DOHH2 (cell line): ENCODE data around the gene C1orf216.

Source experiments
- EZH2phosphoT487 ChIP-seq: fragments of 200-600 bp; sonication (generic); IDR thresholded peaks from 2 replicates; pipeline ENCODE4 v1.6.1; 2017; ENCODE audit warnings: borderline replicate concordance, mild to moderate bottlenecking, antibody characterized with exemption, low read length, moderate library complexity, mixed read lengths
- TF ChIP-seq, protein P1 (sequence below): fragments of 200-600 bp; sonication (generic); IDR thresholded peaks from one replicate; pipeline ENCODE4 v1.5.1; 2014; ENCODE audit warnings: antibody characterized with exemption, mild to moderate bottlenecking, low read depth, low read length; ENCODE audit not compliant: poor library complexity, severe bottlenecking

DNA sequence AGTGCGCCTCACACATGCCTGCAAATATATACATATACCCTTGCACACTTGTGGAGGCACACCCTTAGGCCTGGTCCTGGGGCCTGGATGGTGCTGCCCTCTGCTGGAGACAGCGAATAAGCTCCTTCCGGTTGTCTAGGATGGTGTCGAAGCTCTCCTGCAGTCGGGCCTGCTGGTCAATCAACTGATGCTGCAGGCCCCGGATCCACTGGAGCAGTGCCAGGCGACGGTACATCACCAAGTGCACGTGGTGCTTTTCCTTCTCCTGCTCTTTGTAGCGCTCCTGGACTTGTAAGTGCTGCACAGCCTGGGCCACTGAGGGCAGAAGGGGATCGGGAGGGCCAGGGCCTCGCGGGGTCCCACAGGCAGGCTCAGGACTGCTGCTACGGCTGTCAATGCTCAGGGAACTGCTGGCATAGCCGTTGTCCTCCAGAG lies 3.1 kb downstream of the C1orf216 start:
- TF ChIP-seq, protein P1, sequence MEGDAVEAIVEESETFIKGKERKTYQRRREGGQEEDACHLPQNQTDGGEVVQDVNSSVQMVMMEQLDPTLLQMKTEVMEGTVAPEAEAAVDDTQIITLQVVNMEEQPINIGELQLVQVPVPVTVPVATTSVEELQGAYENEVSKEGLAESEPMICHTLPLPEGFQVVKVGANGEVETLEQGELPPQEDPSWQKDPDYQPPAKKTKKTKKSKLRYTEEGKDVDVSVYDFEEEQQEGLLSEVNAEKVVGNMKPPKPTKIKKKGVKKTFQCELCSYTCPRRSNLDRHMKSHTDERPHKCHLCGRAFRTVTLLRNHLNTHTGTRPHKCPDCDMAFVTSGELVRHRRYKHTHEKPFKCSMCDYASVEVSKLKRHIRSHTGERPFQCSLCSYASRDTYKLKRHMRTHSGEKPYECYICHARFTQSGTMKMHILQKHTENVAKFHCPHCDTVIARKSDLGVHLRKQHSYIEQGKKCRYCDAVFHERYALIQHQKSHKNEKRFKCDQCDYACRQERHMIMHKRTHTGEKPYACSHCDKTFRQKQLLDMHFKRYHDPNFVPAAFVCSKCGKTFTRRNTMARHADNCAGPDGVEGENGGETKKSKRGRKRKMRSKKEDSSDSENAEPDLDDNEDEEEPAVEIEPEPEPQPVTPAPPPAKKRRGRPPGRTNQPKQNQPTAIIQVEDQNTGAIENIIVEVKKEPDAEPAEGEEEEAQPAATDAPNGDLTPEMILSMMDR = peak; percentile 95
- no peak for TF ChIP-seq EZH2phosphoT487
